GM23248 (cell line): ENCODE data around the gene UBE2N. TPM values are rescaled to one million over a fixed set of nuclear protein-coding genes. Genes with fewer than 3 reads are reported as not detected.
A peak's percentile ranks its signal among the peaks of the same experiment; 100 is the strongest.

Source experiments
- DNase-seq: peaks from one replicate; pipeline ENCODE4 v3.0.0-alpha.2; 2015
- H2AFZ ChIP-seq: fragments of 200-600 bp; sonication (generic); 2 replicates; pipeline ENCODE4 v1.6.1; 2016; ENCODE audit warnings: antibody characterized with exemption
- H3F3A ChIP-seq: fragments of 200-600 bp; sonication (generic); 2 replicates; pipeline ENCODE4 v1.6.1; 2016; ENCODE audit warnings: mild to moderate bottlenecking, antibody characterized with exemption, mixed run types; ENCODE audit not compliant: insufficient read depth
- H3K27ac ChIP-seq: fragments of 200-600 bp; sonication (generic); 2 replicates; pipeline ENCODE4 v1.5.1; 2016; ENCODE audit warnings: mild to moderate bottlenecking
- H3K27me3 ChIP-seq: fragments of 200-600 bp; sonication (generic); replicated peaks from 2 replicates; pipeline ENCODE4 v1.6.1; 2016; ENCODE audit warnings: mild to moderate bottlenecking; ENCODE audit not compliant: insufficient read depth
- H3K36me3 ChIP-seq: fragments of 200-600 bp; sonication (generic); 2 replicates; pipeline ENCODE4 v1.6.1; 2016; ENCODE audit warnings: low read depth, mild to moderate bottlenecking
- H3K4me1 ChIP-seq: fragments of 200-600 bp; sonication (generic); 2 replicates; pipeline ENCODE4 v1.6.1; 2016; ENCODE audit warnings: mild to moderate bottlenecking; ENCODE audit not compliant: insufficient read depth
- H3K4me2 ChIP-seq: fragments of 200-600 bp; sonication (generic); one replicate; pipeline ENCODE4 v1.6.1; 2016; ENCODE audit warnings: mild to moderate bottlenecking; ENCODE audit not compliant: unreplicated experiment
- H3K4me3 ChIP-seq: fragments of 200-600 bp; sonication (generic); 2 replicates; pipeline ENCODE4 v1.5.1; 2016; ENCODE audit warnings: mild to moderate bottlenecking
- H3K79me2 ChIP-seq: fragments of 200-600 bp; sonication (generic); 2 replicates; pipeline ENCODE4 v1.6.1; 2016; ENCODE audit warnings: mild to moderate bottlenecking; ENCODE audit not compliant: insufficient read depth
- H3K9ac ChIP-seq: fragments of 200-600 bp; sonication (generic); 2 replicates; pipeline ENCODE4 v1.6.1; 2016; ENCODE audit warnings: mild to moderate bottlenecking
- H3K9me2 ChIP-seq: fragments of 200-600 bp; sonication (generic); 2 replicates; pipeline ENCODE4 v1.6.1; 2016; ENCODE audit warnings: mixed run types, mild to moderate bottlenecking, moderate library complexity; ENCODE audit not compliant: insufficient read depth
- H3K9me3 ChIP-seq: fragments of 200-600 bp; sonication (generic); one replicate; pipeline ENCODE4 v1.6.1; 2017; ENCODE audit warnings: low read depth
- H4K20me1 ChIP-seq: fragments of 200-600 bp; sonication (generic); 2 replicates; pipeline ENCODE4 v1.6.0; 2016; ENCODE audit not compliant: insufficient read depth
- EZH2 ChIP-seq: fragments of 200-600 bp; sonication (generic); IDR thresholded peaks from 2 replicates; pipeline ENCODE4 v1.6.1; 2018; ENCODE audit warnings: antibody characterized with exemption, mild to moderate bottlenecking; ENCODE audit not compliant: insufficient read depth, poor library complexity, severe bottlenecking
- EZH2phosphoT487 ChIP-seq: fragments of 200-600 bp; sonication (generic); IDR thresholded peaks from 2 replicates; pipeline ENCODE4 v1.6.1; 2018; ENCODE audit warnings: antibody characterized with exemption, moderate library complexity, mild to moderate bottlenecking, low read depth; ENCODE audit not compliant: insufficient read depth
- WGBS, 2 experiments: methylation state at CpG; one replicate each; pipeline ENCODE4 v1.1.6; 2015 to 2017; ENCODE audit warnings: low lambda C conversion rate in 2 of 2, low coverage in 1 of 2; ENCODE audit errors: missing lambda C conversion rate in 2 of 2; 5-methylcytosine and 5-hydroxymethylcytosine counted together
- in situ Hi-C: fragments of 300-500 bp; cut with MboI; formaldehyde crosslinking; loops from 2 replicates; pipeline ENCODE4 v1.15.0; 2020
- polyA plus RNA-seq: library from polyadenylated mRNA; unstranded; fragments of >200 nt; fragmentation: Nextera tagmentation; extraction: Ambion mirVana; gene quantifications from 2 replicates; pipeline ENCODE4 v1.2.1, GENCODE V29; 2016
- total RNA-seq: library from RNA; depleted of rRNA; stranded (reverse); fragments of >200 nt; shearing (Covaris generic); gene quantifications from 2 replicates; pipeline ENCODE4 v1.2.3, GENCODE V29; 2014

Gene UBE2N
- total and polyA plus RNA-seq, 2 experiments from 2014 or later, result 104 to 175 TPM

- Histone ChIP-seq H3K36me3 (no peaks in the 10 kb centered on the region), H3K9me3 (no peaks in the 10 kb centered on the region), H3K9ac (peak overlapping the region; percentile 27; the same call in 1 of the 2 replicates), H2AFZ (peak overlapping the region; percentile 49; the same call in 1 of the 2 replicates), H3K27ac (peak overlapping the region; percentile 71), H3K4me2 (peak overlapping the region; percentile 55), H4K20me1 (no peaks in the 10 kb centered on the region), H3K27me3 (no peaks in the 10 kb centered on the region), H3K4me3 (no peak overlapping the region), H3K4me1 (peaks cover 19% of the 10 kb centered on the region), H3K79me2 (no peaks in the 10 kb centered on the region), H3F3A (peaks cover 19% of the 10 kb centered on the region), H3K9me2 (no peaks in the 10 kb centered on the region)
- in situ Hi-C loops, result no loop called here
- 13 to 20% methylated on average over 5 of the region's 5 CpGs for WGBS, 2 experiments
- peak; percentile 89 for DNase-seq
- TF ChIP-seq EZH2 (no peak), EZH2phosphoT487 (no peak)
Observed at GRCh38 chr12:93361151-93361919, 80.4 kb downstream of the UBE2N start.

DNA sequence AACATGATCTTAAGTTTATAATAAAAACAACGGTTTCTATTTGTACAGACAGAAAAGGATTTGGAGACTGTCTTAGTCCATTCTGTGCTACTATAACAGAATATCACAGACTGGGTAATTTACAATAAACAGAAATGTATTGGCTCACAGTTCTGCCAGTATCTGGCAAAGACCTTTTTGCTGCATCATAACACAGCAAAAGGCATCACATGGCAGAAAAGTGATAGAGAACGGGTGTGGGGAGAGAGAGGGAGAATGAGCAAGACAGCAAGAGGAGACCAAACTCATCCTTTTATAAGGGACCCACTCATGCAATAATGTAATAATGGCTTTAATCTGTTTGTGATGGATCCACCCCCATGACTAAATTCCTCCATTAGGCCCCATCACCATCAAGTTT lies 81.1 kb downstream of the UBE2N start:
- Histone ChIP-seq H3K79me2 (no peaks in the 10 kb centered on the region), H3K27ac (peak overlapping the region; percentile 71), H3K36me3 (no peaks in the 10 kb centered on the region), H3K9ac (peak overlapping the region; percentile 27; the same call in 1 of the 2 replicates), H3K4me3 (no peak overlapping the region), H4K20me1 (no peaks in the 10 kb centered on the region), H3K9me2 (no peaks in the 10 kb centered on the region), H3K27me3 (no peaks in the 10 kb centered on the region), H2AFZ (peak overlapping the region; percentile 49; the same call in 1 of the 2 replicates), H3K4me1 (peaks cover 19% of the 10 kb centered on the region), H3F3A (peaks cover 19% of the 10 kb centered on the region), H3K4me2 (peak overlapping the region; percentile 55), H3K9me3 (no peaks in the 10 kb centered on the region)
- TF ChIP-seq EZH2, result no peak
- TF ChIP-seq EZH2phosphoT487, result no peak
- in situ Hi-C loops, result no loop called here
- peak; percentile 43 for DNase-seq
- WGBS, 2 experiments, result 10 to 14% methylated on average over 2 of the region's 2 CpGs

GRCh38 chr12:93358821-93359220 lies 82.9 kb downstream of the UBE2N start:
- no peaks in the 10 kb centered on the region for H4K20me1 ChIP-seq
- no peak overlapping the region for H3K27ac ChIP-seq
- no peak overlapping the region for H2AFZ ChIP-seq
- no peaks in the 10 kb centered on the region for H3K9me3 ChIP-seq
- H3K4me1 ChIP-seq, result peaks cover 19% of the 10 kb centered on the region
- no peaks in the 10 kb centered on the region for H3K9me2 ChIP-seq
- H3K36me3 ChIP-seq, result no peaks in the 10 kb centered on the region
- TF ChIP-seq EZH2, result no peak
- TF ChIP-seq EZH2phosphoT487, result no peak
- whole genome bisulfite sequencing, 2 experiments, result 98 to 100% methylated on average over 2 of the region's 2 CpGs
- H3K4me3 ChIP-seq, result no peak overlapping the region
- H3F3A ChIP-seq, result peaks cover 19% of the 10 kb centered on the region
- H3K27me3 ChIP-seq, result no peaks in the 10 kb centered on the region
- H3K4me2 ChIP-seq, result no peak overlapping the region
- H3K79me2 ChIP-seq, result no peaks in the 10 kb centered on the region
- in situ Hi-C loops, result no loop called here
- peak; percentile 26 for DNase-seq
- no peak overlapping the region for H3K9ac ChIP-seq

- no peak for TF ChIP-seq EZH2
- no peak for TF ChIP-seq EZH2phosphoT487
- Histone ChIP-seq H3K9me2 (no peaks in the 10 kb centered on the region), H3K36me3 (no peaks in the 10 kb centered on the region), H3K4me2 (no peak overlapping the region), H4K20me1 (no peaks in the 10 kb centered on the region), H3K4me3 (no peak overlapping the region), H3F3A (peaks cover 19% of the 10 kb centered on the region), H2AFZ (no peak overlapping the region), H3K27ac (no peak overlapping the region), H3K9ac (no peak overlapping the region), H3K27me3 (no peaks in the 10 kb centered on the region), H3K4me1 (peaks cover 19% of the 10 kb centered on the region), H3K79me2 (no peaks in the 10 kb centered on the region), H3K9me3 (no peaks in the 10 kb centered on the region)
- in situ Hi-C loops, result no loop called here
- no peak for DNase-seq
- WGBS, 2 experiments, result 91 to 93% methylated on average over 2 of the region's 2 CpGs
Observed at GRCh38 chr12:93358058-93358457, 83.7 kb downstream of the UBE2N start.
